Activated B cell treated with CpG ODN at 0.5 μM for 24 hours (primary cell): ENCODE measurements around the gene PAX4. TPM values are rescaled to one million over a fixed set of nuclear protein-coding genes. Genes with fewer than 3 reads are reported as not detected.

ENCODE experiments used
- ATAC-seq: fragments of 200-7000 bp; cut with Tn5 transposase; one replicate; pipeline ENCODE4 v1.10.0; 2021; ENCODE audit warnings: low read depth, mild to moderate bottlenecking, moderate library complexity
- CTCF ChIA-PET: fragments of 350-600 bp; sonication (Branson Sonifier 250); formaldehyde crosslinking; loops from one replicate; lab custom pipeline; 2021; ENCODE audit warnings: antibody characterized with exemption; lab: Charles Lee
- POLR2A ChIA-PET: fragments of 350-600 bp; sonication (Branson Sonifier 250); formaldehyde crosslinking; loops from one replicate; lab custom pipeline; 2021; ENCODE audit warnings: antibody characterized with exemption; lab: Charles Lee
- DNase-seq: peaks from one replicate; pipeline ENCODE4 v3.0.0; 2022
- H3K27ac Mint-ChIP-seq: one replicate; pipeline ENCODE4 v1.8.0; 2020; ENCODE audit warnings: mixed read lengths
- H3K27me3 Mint-ChIP-seq: one replicate; pipeline ENCODE4 v1.8.0; 2021; ENCODE audit warnings: mixed read lengths
- H3K36me3 Mint-ChIP-seq: one replicate; pipeline ENCODE4 v1.8.0; 2021; ENCODE audit warnings: low read depth, mixed read lengths
- H3K4me1 Mint-ChIP-seq: one replicate; pipeline ENCODE4 v1.8.0; 2021; ENCODE audit warnings: mixed read lengths
- H3K4me3 Mint-ChIP-seq: one replicate; pipeline ENCODE4 v1.8.0; 2020; ENCODE audit warnings: mild to moderate bottlenecking, mixed read lengths
- H3K9me3 Mint-ChIP-seq: one replicate; pipeline ENCODE4 v1.8.0; 2020; ENCODE audit warnings: mixed read lengths
- CTCF ChIP-seq: fragments of 200-600 bp; IDR thresholded peaks from one replicate; pipeline ENCODE4 v1.8.0; 2022; ENCODE audit warnings: antibody characterized with exemption, mild to moderate bottlenecking
- intact Hi-C: fragments of 100-400 bp; cut with micrococcal nuclease; formaldehyde crosslinking; loops from one replicate; pipeline ENCODE4 v1.15.1; 2024
- total RNA-seq: library from RNA; stranded (reverse); gene quantifications from 2 replicates; pipeline ENCODE4 v1.2.3, GENCODE V29; 2022

PAX4 gene
- total RNA-seq, 1 donor from 2014 or later: not detected

- no peaks in the 10 kb centered on the region for H3K9me3 Mint-ChIP-seq
- H3K36me3 Mint-ChIP-seq: peaks cover 46% of the 10 kb centered on the region
- ATAC-seq (no peak), DNase-seq (no peak)
- H3K27ac Mint-ChIP-seq: peak overlapping the region; percentile 79
- intact Hi-C loops: loop anchor here (1.0 to 10.0 kb wide), 5 partner anchors 68 to 523 kb away; partner anchors contain the start of gene SND1
- no peaks in the 10 kb centered on the region for H3K27me3 Mint-ChIP-seq
- ChIA-PET CTCF (interaction anchor here (1.9 kb wide), 1 partner anchor 625 kb away, joined by 4 read pairs; no protein-coding TSS in a partner anchor), POLR2A (interaction anchor here (1.3 to 2.5 kb wide), 2 partner anchors 191 to 763 kb away, joined by 3 to 12 read pairs; partner anchors contain the start of gene ZNF800)
- TF ChIP-seq CTCF: no peak
- peak overlapping the region; percentile 89 for H3K4me3 Mint-ChIP-seq
- H3K4me1 Mint-ChIP-seq: peaks cover 72% of the 10 kb centered on the region
Observed at GRCh38 chr7:127584648-127585043, 33.3 kb downstream of the PAX4 start.

- H3K9me3 Mint-ChIP-seq: no peaks in the 10 kb centered on the region
- H3K4me1 Mint-ChIP-seq: peaks cover 62% of the 10 kb centered on the region
- intact Hi-C loops: loop anchor here (10.0 kb wide), 1 partner anchor 238 kb away; no protein-coding TSS in a partner anchor
- H3K27ac Mint-ChIP-seq: no peak overlapping the region
- TF ChIP-seq CTCF: no peak
- H3K36me3 Mint-ChIP-seq: peaks cover 60% of the 10 kb centered on the region
- no peak overlapping the region for H3K4me3 Mint-ChIP-seq
- no peaks in the 10 kb centered on the region for H3K27me3 Mint-ChIP-seq
- ATAC-seq (no peak), DNase-seq (no peak)
- ChIA-PET POLR2A (interaction anchor here (0.9 kb wide), 1 partner anchor 38 kb away, joined by 3 read pairs; no protein-coding TSS in a partner anchor), CTCF (no interaction called here)
Observed at GRCh38 chr7:127582361-127582760, 35.6 kb downstream of the PAX4 start.

- no peak for ATAC-seq
- Mint-ChIP-seq H3K27ac (no peak overlapping the region), H3K9me3 (no peaks in the 10 kb centered on the region), H3K36me3 (peaks cover 62% of the 10 kb centered on the region), H3K4me3 (no peak overlapping the region), H3K4me1 (peaks cover 60% of the 10 kb centered on the region), H3K27me3 (no peaks in the 10 kb centered on the region)
- intact Hi-C loops: loop anchor here (10.0 kb wide), 1 partner anchor 237 kb away; no protein-coding TSS in a partner anchor
- no peak for DNase-seq
- POLR2A ChIA-PET: no interaction called here
- CTCF ChIA-PET: no interaction called here
- TF ChIP-seq CTCF: no peak
Observed at GRCh38 chr7:127581716-127582115, 36.2 kb downstream of the PAX4 start.

GRCh38 chr7:127580612-127581011 lies 37.3 kb downstream of the PAX4 start:
- ATAC-seq: no peak
- ChIA-PET CTCF (no interaction called here), POLR2A (no interaction called here)
- no peak for DNase-seq
- Mint-ChIP-seq H3K4me3 (no peak overlapping the region), H3K4me1 (peaks cover 49% of the 10 kb centered on the region), H3K27me3 (no peaks in the 10 kb centered on the region), H3K36me3 (peaks cover 64% of the 10 kb centered on the region), H3K9me3 (no peaks in the 10 kb centered on the region), H3K27ac (no peak overlapping the region)
- no peak for TF ChIP-seq CTCF
- intact Hi-C loops: loop anchor here (10.0 kb wide), 1 partner anchor 236 kb away; no protein-coding TSS in a partner anchor

GRCh38 chr7:127578711-127579275 lies 39.1 kb downstream of the PAX4 start:
- Mint-ChIP-seq H3K27me3 (no peaks in the 10 kb centered on the region), H3K4me3 (no peak overlapping the region), H3K9me3 (no peaks in the 10 kb centered on the region), H3K4me1 (peaks cover 36% of the 10 kb centered on the region), H3K36me3 (peaks cover 62% of the 10 kb centered on the region), H3K27ac (no peak overlapping the region)
- intact Hi-C loops: no loop called here
- POLR2A ChIA-PET: no interaction called here
- no peak for TF ChIP-seq CTCF
- DNase-seq: no peak
- no peak for ATAC-seq
- CTCF ChIA-PET: no interaction called here
